ENCODE data around the gene ROR1. TPM values are rescaled to one million over a fixed set of nuclear protein-coding genes. Genes with fewer than 3 reads are reported as not detected.

Gene ROR1
- total and polyA plus RNA-seq, 2 of the 4 experiments (the other 2 are of a cell fraction), result 4.4 to 10.0 TPM

GRCh38 chr1:64175639-64176038 lies 401.8 kb downstream of the ROR1 start:
- Histone ChIP-seq H2AFZ (replicated peaks; ENCODE audit: low read length, poor library complexity) (no peak overlapping the region), H3K14ac (replicated peaks; ENCODE audit: low read depth, low read length) (no peak overlapping the region), H3K9me1 (ENCODE audit: insufficient read depth, low read length) (peaks cover 7% of the 10 kb centered on the region), H4K91ac (ENCODE audit: insufficient read depth, low read depth, low read length) (no peak overlapping the region), H2BK20ac (ENCODE audit: low read depth, low read length) (no peak overlapping the region), H3K9ac (ENCODE audit: low read depth, low read length) (no peak overlapping the region), H4K8ac (ENCODE audit: low read depth in 2 of 2, low read length in 2 of 2) (no peak overlapping the region), H2AK5ac (ENCODE audit: low read depth, low read length) (no peak overlapping the region), H3K27ac (ENCODE audit: insufficient read depth, low read length) (no peak overlapping the region), H2BK120ac (ENCODE audit: low read depth, low read length) (no peak overlapping the region), H4K20me1 (ENCODE audit: insufficient read depth, low read length) (no peaks in the 10 kb centered on the region), H3K4ac (ENCODE audit: low read depth, low read length) (no peak overlapping the region), H3K36me3 (ENCODE audit: control insufficient read depth, insufficient read depth, low read length) (peaks cover 11% of the 10 kb centered on the region), H3K79me1 (ENCODE audit: low read depth in 1 of 2, low read length in 2 of 2) (no peaks in the 10 kb centered on the region), H2BK5ac (ENCODE audit: low read depth, low read length, poor library complexity, severe bottlenecking) (no peak overlapping the region), H3K56ac (ENCODE audit: extremely low read depth, insufficient read depth, low read length) (no peak overlapping the region), H4K5ac (ENCODE audit: low read depth, low read length) (no peak overlapping the region), H3K27me3 (ENCODE audit: control insufficient read depth, insufficient read depth, low read length) (no peaks in the 10 kb centered on the region), H2BK15ac (ENCODE audit: low read depth, low read length) (no peak overlapping the region), H2AK9ac (replicated peaks; ENCODE audit: low read depth, low read length, poor library complexity) (no peak overlapping the region), H3K4me2 (ENCODE audit: low read depth, low read length) (no peak overlapping the region), H3K4me3 (ENCODE audit: insufficient read depth, low read depth, low read length) (no peak overlapping the region), H3K4me1 (ENCODE audit: control insufficient read depth, insufficient read depth, low read length) (peaks cover 16% of the 10 kb centered on the region), H3K9me3 (ENCODE audit: control insufficient read depth, insufficient read depth, low read length) (no peaks in the 10 kb centered on the region), H3K18ac (ENCODE audit: low read depth, low read length) (no peak overlapping the region), H3K23ac (ENCODE audit: low read depth, low read length) (no peak overlapping the region)
- dilution Hi-C loops (cut with HindIII; ENCODE audit: low sequenced_read_pairs, unreplicated experiment), result no loop called here
- intact Hi-C loops (cut with micrococcal nuclease), result no loop called here
- in situ Hi-C loops (cut with MboI; ENCODE audit: low sequenced_read_pairs), result no loop called here
- ChIA-PET CTCF (no interaction called here), POLR2A (ENCODE audit: unreplicated experiment) (no interaction called here)
- TF ChIP-seq, protein P1, sequence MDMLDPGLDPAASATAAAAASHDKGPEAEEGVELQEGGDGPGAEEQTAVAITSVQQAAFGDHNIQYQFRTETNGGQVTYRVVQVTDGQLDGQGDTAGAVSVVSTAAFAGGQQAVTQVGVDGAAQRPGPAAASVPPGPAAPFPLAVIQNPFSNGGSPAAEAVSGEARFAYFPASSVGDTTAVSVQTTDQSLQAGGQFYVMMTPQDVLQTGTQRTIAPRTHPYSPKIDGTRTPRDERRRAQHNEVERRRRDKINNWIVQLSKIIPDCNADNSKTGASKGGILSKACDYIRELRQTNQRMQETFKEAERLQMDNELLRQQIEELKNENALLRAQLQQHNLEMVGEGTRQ (IDR thresholded peaks at IDR 0.05; ENCODE audit: low read depth, low read length), result no peak
- TF ChIP-seq RFX5 (IDR thresholded peaks at IDR 0.05; ENCODE audit: low read depth, low read length) (no peak), NFE2L2 (IDR thresholded peaks at IDR 0.05; ENCODE audit: low read depth, low read length) (no peak), RCOR1 (IDR thresholded peaks at IDR 0.05; ENCODE audit: insufficient replicate concordance, low read length) (no peak), POLR2A (IDR thresholded peaks at IDR 0.05; ENCODE audit: low read depth, low read length) (no peak)
- BruUV-seq (replicated peaks), result no TSS peak
- DNase-seq, result no peak
- ATAC-seq (ENCODE audit: low read depth), result no peak
